Activated CD8-positive, alpha-beta memory T cell treated with anti-CD3 and anti-CD28 coated beads for 36 hours (primary cell): ENCODE results near the gene CSRP1. TPM values are rescaled to one million over a fixed set of nuclear protein-coding genes. Genes with fewer than 3 reads are reported as not detected.

Source experiments
- CTCF ChIA-PET: fragments of 350-600 bp; sonication (Branson Sonifier 250); formaldehyde crosslinking; loops from one replicate; lab custom pipeline; 2021; ENCODE audit warnings: antibody characterized with exemption; lab: Charles Lee
- POLR2A ChIA-PET: fragments of 350-600 bp; sonication (Branson Sonifier 250); formaldehyde crosslinking; loops from one replicate; lab custom pipeline; 2021; ENCODE audit warnings: antibody characterized with exemption; lab: Charles Lee
- total RNA-seq, 2 experiments: library from RNA; stranded (reverse); gene quantifications; one replicate each; pipeline ENCODE4 v1.2.3, GENCODE V29; 2021

Gene CSRP1
- total RNA-seq, 2 experiments from 2014 or later, result 69.3 to 71.8 TPM

DNA sequence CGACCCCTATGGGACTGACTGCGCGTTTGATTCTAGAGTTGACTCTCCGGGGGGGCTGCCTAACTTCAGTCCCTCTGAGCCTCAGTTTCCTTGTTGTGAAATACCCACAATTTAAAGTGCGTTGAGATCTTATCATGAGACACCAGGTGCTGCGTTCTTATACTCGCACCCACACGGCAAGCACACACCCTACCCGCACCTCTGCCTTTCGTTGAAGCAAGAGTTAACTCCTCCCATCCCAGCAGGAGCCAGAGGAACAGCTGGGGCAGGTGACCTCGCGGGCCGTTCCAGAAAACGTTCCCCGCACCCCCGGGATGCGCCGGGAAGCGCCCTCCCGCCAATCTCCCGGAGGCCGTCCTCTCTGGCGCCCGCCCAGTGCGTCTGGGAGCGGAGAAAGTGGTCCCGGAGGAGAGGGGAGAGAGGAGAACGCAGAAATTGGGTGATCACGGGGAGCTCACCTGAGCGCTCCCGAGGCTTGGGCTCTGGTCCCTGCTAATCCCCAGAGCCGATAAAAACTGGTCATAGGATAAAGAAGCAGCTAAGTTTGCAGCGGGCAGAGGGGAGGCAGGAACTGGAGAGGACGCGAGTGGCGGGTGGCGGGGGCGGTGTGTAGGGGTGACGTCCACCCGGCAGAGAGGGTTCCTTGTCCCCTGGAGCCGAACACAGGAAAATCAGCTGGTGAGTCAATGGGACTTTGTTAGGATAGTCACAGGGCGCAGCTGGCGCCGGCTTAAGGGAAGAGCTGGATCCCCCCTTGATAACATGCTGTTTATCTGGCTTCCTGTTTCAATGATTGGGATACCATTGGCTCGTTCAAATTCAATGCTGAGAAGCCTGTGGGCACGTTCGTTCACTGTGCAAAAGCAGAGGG, 32.9 kb upstream of the CSRP1 start:
- CTCF ChIA-PET, result interaction anchor here (1.1 kb wide), 1 partner anchor 289 kb away, joined by 4 read pairs; the partner anchor contains the start of gene IPO9
- POLR2A ChIA-PET, result no interaction called here

DNA sequence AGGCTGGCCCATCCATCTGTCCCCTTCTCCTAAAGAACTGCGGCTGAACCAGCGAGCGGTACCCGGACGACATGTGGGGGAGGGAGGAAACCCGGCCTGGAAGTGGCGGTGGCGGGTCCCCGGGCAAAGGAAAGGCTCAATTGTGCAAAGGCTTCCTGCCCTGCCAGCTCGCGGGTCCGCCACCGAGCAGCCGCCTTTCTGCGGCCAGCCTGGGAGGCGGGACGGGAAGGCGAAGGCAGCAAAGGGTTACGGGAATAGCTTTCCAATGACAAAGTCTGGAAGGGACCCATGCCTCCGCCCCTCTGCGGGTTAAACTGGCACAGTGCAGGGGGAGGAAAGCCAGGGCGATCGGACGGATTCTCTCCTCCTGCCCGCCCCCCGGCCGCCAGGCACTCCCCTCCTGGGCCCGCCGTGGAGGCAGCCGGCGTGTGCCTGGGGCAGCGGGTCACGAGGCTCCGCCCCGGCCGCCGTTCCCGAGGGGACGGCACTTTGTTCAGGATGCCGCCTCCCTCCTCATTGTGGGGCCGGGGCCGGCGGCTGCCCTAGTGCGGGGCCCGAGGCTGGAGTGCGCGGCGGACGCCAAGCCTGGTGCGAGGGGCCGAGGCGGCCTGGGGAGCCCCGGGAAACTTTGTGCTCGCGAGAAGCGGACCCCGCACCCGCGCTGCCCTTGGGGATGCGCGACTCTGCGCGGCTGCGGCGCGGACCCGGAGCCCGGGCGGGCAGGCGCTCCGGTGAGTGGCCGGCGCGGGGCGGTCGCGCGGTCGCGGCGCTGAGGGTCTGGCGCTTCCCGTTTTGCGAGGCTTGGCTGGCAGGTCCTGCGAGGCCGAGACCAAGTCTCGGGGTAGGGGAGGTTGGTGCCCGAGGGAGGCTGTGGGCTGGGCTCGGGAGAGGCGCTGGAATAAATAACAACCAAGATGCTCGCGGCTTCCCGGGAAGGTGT, 32.0 kb upstream of the CSRP1 start, which contains the start of gene NAV1:
NAV1 (plus strand) TSS at position 516 of the 940 bp plus-strand sequence. CDS start 83,758 bp downstream, outside the sequence.
- CTCF ChIA-PET, result interaction anchor here (1.1 kb wide), 2 partner anchors 32 to 56 kb away, joined by 3 read pairs; partner anchors contain the start of gene CSRP1
- POLR2A ChIA-PET, result interaction anchor here (0.6 kb wide), 1 partner anchor 877 kb away, joined by 5 read pairs; no protein-coding TSS in a partner anchor

DNA sequence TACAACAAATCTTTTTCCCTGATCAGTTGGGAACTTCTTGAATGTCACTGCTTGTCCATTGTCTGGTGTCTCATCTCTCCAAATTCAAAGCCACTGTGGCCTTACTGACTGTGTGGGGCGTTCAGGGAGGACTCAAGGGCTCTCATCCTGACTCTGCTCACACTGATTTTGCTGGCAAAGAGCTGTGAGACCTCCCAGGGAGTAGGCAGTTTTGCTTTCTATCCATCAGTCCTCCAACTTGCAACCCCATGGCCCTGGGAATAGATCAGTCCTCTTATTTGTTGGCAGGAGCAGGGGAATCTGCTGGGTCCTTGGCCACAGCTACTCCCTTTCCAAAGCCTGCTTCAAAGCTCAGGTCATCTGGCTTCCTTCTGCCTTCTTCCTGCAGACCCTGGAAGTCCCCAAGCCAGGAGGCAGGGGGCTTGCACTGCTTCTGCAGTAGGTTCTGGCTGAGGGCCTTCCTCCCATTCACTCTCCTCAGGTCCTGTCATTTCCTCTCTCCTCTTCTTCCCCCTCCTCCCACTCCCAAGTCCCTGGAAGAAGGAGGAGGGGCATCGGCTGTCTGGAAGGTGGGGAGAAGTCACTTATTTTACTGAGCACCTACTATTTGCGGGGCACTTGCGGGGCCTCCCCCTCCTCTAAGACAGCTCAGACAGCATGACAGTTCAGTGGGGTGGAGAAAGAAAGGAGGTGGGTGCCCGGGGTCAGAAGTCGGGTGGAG, 31.1 kb upstream of the CSRP1 start:
- CTCF ChIA-PET, result interaction anchor here (1.1 to 1.9 kb wide), 3 partner anchors 25 to 55 kb away, joined by 3 to 5 read pairs (median 3); partner anchors contain the start of gene CSRP1
- POLR2A ChIA-PET, result interaction anchor here (0.6 kb wide), 1 partner anchor 878 kb away, joined by 5 read pairs; no protein-coding TSS in a partner anchor

DNA sequence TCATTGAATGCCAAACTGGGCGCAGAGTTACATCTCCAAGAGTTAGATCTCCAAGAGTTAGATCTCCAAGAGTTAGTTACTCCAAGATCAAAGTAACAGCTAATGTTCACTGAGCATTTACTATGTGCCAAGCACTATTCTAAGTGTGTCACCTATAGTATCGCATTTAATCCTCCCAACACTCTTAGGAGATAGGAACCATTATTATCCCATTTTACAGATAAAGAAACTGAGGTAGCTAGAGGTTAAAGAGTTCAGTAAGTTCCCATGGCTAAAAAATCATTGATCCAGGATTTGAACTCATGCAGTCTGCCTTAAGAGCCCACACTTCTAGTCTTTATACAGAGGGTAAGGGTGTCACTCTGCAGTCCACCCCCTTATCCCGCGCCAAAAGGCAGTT, 30.5 kb upstream of the CSRP1 start:
- ChIA-PET CTCF (interaction anchor here (1.9 kb wide), 1 partner anchor 25 kb away, joined by 5 read pairs; no protein-coding TSS in a partner anchor), POLR2A (no interaction called here)

DNA sequence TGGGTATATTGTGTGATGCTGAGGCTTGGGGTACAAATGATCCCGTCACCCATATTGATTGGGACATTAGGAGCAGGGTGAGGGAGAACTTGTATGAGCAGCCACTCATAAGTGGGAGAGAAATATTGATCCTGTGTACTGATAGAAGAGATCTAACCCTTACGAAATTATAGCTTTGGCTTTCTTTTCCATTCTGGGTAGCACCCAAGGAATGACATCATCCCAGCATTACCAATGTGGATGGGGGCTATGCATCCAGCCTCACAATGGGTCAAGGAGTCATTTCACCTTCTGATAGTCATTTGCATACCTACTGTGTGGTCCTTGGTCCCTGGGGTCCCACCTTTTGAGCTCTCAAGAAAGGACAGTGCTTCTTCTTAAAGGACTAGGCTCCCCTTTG, 30.1 kb upstream of the CSRP1 start:
- CTCF ChIA-PET, result interaction anchor here (1.9 kb wide), 1 partner anchor 24 kb away, joined by 5 read pairs; no protein-coding TSS in a partner anchor
- POLR2A ChIA-PET, result no interaction called here

DNA sequence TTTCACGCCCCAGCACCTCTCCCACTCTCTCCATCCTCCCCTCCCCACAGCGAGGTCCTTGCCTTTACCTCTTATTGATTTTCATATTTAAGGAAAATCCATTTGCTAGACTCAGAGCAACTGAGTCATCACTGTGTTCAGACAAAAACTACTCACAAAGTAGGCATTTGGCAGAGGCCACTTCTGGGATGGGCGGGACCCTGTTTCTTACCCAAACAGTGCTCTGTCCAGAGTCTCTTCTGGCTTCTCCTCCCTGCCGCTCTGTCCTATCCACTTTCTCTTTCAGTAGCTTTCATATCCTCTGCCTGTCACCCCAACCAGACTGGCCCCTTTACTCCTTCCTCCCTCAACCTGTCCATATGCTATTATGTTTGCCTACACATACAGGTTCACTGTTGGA, 29.6 kb upstream of the CSRP1 start:
- POLR2A ChIA-PET, result no interaction called here
- CTCF ChIA-PET, result interaction anchor here (1.9 kb wide), 1 partner anchor 24 kb away, joined by 5 read pairs; no protein-coding TSS in a partner anchor

DNA sequence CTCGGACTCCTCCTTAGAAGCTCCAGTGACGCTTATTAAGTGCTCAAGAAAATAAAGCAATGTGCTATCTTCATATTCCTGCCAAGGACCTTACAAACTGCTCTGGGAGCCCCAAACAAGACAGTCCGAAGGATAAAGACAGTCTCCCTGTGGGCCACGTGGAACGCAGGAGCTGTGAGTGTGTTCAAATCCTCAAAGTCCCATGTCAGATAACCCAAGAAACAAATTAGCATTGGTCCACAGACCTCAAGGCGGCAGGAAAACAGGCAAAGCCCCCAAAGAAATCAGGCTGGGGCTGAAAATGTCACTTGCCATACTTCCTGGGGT, 29.0 kb upstream of the CSRP1 start:
- CTCF ChIA-PET, result no interaction called here
- POLR2A ChIA-PET, result no interaction called here

DNA sequence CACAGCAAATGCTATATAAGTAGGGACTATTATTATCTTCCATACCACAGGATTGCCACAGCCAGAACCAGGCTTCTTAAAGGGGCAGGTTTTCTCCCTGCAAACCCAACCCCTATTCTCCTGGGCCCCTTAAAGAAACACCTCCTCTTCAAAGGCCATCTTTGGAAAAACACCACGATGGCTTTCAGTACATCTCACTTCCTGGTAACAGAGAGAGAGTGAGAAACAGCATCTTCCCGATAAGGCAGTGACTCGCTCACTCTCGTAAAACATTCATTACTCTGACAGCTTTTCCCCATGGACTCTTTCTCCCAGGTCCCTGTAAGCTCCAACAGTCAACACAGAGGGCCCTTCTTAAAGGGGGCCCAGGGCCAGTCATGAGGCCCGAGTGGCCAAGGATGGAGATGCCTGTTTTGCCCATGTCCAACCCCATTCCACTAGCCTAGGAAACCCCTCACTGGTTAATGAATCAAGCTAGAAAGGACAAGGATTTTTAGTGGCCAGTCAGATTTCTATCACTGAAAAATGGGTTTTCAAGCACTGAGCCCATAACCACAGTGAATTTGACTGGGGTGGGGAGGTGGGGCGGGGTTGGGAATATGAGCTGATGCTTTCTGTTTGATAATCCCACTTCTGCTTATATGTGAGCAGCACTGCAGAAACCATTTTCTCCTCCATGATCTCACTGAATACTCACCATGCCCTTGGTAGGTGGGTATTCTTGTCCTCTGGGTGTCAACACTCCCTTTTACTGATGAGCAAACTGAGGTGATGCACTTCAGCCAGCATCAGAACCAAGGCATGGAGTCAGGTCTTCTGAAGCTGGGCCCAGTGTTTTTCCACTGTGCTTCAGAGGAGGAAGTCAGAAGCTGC, 28.4 kb upstream of the CSRP1 start:
- ChIA-PET CTCF (no interaction called here), POLR2A (no interaction called here)

DNA sequence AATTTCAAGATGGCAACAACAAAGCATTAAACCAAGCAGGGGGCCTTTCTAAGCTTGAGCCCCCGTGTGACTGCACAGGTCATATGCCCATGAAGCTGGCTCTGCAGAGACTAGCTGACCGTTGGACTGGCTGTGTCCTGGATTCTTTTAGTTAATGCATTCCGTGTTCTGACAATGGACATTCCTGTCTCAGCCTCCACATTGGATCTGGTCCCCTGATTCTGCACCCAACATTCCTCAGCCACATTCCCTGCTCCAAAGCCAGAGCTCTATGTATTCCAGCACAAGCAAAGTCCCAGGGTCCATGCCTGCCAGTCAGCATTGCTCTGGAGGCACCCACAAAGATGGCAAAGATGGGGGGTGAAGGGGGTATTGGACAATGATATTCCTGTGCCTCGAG, 26.9 kb upstream of the CSRP1 start:
- CTCF ChIA-PET, result interaction anchor here (0.9 kb wide), 1 partner anchor 21 kb away, joined by 3 read pairs; no protein-coding TSS in a partner anchor

DNA sequence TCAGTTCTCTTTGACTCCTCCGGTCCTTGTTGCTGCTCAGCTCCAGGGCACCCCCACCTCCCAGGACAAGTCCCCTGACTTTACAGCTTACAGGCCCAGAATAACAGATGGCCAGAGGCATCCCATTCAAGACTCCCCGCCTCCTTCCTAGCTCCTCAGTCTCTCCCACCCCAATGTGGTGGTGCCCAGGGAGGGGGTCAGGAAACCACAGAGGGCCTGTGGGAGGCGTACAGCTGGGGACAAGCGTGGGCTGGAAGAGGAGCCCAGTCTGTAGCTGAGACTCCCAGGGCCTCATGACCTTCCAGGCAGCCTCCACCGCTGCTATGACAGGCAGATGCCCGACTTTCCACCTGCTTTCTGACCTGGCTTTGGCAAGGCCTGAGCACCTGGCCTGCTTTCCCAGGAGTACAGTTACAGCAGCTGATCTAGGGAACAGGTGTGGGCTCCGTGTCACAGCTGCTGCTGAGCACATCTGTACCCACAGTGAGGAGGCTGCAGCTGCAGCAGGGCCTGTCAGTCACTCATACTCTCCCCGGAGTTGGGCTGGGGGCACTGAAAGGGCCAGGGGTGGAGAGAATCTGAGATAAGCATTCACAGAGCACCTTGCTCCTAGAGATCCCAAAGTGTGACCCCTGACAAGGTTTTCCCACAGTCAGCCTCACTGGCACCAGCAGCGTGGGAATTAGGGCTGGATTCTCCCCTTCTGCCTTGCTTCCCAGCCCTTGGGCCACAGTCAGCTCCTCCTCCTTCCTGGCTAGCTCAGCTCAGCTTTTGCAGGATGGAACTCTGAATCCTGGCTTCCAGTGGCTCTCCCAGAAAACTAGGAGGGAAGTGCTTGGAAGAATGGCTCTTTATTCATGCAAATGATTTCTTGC, 24.9 kb upstream of the CSRP1 start:
- ChIA-PET CTCF (interaction anchor here (0.6 to 1.0 kb wide), 3 partner anchors 50 to 252 kb away, joined by 3 read pairs; no protein-coding TSS in a partner anchor), POLR2A (no interaction called here)

More for the DNA sequence above, 26.9 kb upstream of the CSRP1 start:
- POLR2A ChIA-PET, result no interaction called here

DNA sequence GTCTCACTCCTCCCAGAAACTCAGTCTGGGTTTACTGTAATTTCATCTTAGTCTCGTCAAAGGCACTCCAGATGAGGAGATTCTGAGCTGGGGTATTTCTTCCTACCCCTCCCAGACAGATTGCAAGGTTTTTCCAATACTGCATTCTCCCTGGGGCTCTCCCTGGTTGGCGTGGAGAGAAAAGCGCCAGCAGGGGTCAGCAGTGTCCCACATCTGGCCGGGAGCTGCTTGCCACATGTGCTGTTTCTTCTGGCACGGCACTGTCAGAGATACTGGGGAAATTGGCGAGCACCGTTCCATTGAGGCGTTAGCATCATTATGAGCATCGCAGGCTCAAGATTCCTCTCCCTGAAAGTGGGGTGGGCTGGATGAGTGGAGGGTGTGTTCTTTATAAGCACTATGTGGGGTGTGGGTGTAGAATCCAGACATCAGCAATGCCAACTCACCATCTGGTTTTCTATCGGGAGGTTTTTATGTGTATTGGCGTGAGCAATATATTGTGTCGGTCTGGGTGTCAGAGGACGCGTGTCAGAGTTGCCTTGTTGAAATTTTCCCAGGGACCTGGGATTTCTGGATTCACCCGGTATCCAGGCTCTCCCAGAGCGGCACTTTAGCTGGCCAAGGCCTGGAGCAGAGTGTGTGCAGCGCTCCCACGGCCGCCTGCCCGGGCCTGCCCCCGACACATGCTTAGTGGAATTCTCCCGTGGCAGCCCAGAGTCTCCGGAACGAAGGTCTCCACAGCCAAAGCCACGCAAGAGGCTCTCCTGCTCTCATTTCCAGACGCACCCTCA, 24.0 kb upstream of the CSRP1 start:
- ChIA-PET CTCF (interaction anchor here (0.6 to 1.3 kb wide), 5 partner anchors 18 to 253 kb away, joined by 3 to 5 read pairs (median 3); no protein-coding TSS in a partner anchor), POLR2A (no interaction called here)

DNA sequence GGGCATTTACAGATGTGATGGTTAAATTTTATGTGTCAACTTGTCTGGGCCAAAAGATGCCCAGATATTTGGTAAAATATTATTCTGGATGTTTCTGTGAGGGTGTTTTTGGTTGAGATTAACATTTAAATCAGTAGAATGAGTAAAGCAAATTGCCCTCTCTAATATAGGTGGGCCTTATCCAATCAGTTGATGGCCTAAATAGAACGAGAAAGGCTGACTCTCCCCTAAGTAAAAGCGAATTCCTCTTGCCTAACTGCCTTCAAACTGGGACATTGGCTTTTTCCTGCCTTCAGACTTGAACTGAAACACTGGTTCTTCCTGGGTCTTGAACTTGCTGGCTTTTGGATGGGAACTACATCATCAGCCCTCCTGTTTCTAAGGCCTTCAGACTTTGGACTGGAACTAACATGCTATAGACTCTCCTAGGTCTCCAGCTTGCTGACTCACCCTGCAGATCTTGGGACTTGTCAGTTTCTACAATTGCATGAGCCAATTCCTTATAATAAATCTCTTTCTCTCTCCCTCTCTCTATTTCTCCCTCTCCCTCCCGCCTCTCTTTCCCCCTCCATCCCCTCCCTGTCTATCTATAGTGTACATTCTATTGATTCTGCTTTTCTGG, 21.8 kb upstream of the CSRP1 start:
- ChIA-PET CTCF (interaction anchor here (1.0 kb wide), 1 partner anchor 17 kb away, joined by 3 read pairs; no protein-coding TSS in a partner anchor), POLR2A (no interaction called here)

DNA sequence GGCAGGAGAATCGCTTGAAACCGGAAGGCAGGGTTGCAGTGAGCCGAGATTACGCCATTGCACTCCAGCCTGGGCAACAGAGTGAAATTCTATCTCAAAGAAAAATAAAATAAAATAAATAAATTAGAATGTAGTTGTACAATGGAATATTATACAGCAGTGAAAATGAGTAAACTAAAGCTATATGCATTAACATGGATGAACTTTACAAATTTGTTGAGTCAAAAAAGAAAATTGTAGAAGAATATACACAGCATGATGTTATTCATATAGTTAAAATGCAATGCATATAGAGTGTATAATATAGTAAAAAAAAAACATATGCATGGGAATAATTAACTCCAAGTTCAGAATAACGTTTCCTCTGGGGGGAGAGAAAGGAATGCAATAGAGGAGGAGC, 21.0 kb upstream of the CSRP1 start:
- CTCF ChIA-PET, result interaction anchor here (1.0 kb wide), 1 partner anchor 16 kb away, joined by 3 read pairs; no protein-coding TSS in a partner anchor
- POLR2A ChIA-PET, result interaction anchor here (0.6 kb wide), 1 partner anchor 323 kb away, joined by 5 read pairs; no protein-coding TSS in a partner anchor

DNA sequence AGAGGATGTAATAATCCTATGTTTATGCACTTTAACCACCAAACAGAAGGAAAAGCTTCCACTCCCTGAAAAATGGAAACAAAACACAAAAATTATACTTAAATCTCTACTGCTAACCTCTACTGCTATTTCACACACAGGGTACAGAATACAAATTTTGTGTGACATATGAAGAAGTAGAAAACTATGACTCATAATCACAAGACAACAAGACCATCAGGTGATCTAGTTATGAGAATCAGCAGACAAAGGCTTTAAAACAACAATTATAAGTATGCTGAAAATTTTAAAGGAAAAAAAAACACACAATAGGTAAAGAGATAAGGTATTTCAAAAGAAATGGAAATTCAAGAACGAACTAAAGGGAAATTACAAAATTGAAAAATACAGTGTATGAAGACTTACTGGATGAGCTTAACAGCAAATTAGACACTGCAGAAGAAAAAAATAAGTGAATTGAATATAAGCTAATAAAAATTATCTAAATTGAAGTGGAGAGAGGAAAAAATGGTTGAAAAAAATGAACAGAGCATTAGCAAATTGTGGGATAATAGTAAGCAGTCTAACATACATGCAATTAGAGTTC, 18.4 kb upstream of the CSRP1 start:
- ChIA-PET CTCF (interaction anchor here (2.4 kb wide), 1 partner anchor 12 kb away, joined by 10 read pairs; no protein-coding TSS in a partner anchor), POLR2A (no interaction called here)
